Stromal cell of bone marrow (primary cell): ENCODE results near the gene POLD4.
A peak's percentile ranks its signal among the peaks of the same experiment; 100 is the strongest.

Experiments used
- DNase-seq: peaks from one replicate; pipeline ENCODE4 v3.0.0-alpha.2; 2012; ENCODE audit warnings: low read depth

POLD4 gene

GRCh38 chr11:67316882-67317204 is 36.5 kb downstream of the POLD4 start:
- DNase-seq, result no peak

GRCh38 chr11:67315325-67315909 is 37.9 kb downstream of the POLD4 start:
- DNase-seq, result no peak

DNA sequence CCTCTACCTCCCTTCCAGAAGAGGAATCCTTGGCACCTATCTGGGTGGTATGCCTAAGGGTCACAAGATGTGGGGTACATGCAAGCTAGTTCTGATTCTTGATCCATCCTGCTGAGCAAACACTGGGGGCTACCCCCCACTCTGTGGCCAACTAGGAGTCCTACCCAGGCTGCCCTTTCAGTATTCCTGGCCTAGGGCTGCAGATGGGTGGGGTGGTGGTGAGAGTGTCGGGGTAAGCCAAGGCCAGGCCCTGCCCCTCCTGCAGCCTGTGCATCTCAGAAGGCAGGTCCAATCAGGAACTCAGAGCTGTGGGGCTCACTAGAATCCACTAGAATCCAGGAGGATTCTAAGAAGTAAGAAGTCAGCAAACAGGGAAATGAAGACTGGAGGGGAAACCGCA is 39.1 kb downstream of the POLD4 start:
- no peak for DNase-seq

- DNase-seq, result no peak
These were observed 40.0 kb downstream of the POLD4 start for GRCh38 chr11:67313125-67313890.

- DNase-seq, result no peak
These were observed 40.9 kb downstream of the POLD4 start for GRCh38 chr11:67312187-67313021.

GRCh38 chr11:67311556-67312082 is 41.7 kb downstream of the POLD4 start:
- DNase-seq, result no peak

DNA sequence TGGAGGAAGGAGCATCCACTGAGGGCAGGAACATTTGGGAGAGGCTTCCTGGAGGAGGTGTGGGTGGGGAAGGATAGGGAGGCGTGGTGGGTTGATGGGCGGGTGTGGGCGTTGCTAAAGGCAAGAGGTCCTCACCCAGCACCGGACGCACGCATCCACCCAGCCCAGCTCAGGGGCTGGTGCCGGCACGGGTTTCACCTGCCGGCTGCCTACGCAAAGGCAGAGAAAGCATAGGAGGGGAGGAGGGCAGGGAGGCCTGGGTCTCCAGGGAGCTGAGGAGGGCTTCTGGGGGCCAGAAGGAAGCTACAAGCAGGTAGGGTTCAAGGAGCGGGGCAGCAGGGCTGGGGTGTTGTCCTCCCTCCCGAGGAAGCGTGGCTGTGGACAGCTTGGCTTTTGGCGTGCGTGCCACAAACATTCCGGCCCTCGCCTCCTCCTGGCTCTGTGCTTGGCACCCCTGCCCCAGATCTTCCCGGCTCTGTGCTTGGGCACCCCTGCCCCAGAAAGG is 42.2 kb downstream of the POLD4 start:
- no peak for DNase-seq

GRCh38 chr11:67310246-67311050 is 42.9 kb downstream of the POLD4 start:
- no peak for DNase-seq

- no peak for DNase-seq
These were observed 43.7 kb downstream of the POLD4 start for GRCh38 chr11:67309661-67310061.

GRCh38 chr11:67309166-67309565 is 44.2 kb downstream of the POLD4 start:
- DNase-seq, result no peak

- DNase-seq, result no peak
These were observed 45.1 kb downstream of the POLD4 start for GRCh38 chr11:67308031-67308866.

DNA sequence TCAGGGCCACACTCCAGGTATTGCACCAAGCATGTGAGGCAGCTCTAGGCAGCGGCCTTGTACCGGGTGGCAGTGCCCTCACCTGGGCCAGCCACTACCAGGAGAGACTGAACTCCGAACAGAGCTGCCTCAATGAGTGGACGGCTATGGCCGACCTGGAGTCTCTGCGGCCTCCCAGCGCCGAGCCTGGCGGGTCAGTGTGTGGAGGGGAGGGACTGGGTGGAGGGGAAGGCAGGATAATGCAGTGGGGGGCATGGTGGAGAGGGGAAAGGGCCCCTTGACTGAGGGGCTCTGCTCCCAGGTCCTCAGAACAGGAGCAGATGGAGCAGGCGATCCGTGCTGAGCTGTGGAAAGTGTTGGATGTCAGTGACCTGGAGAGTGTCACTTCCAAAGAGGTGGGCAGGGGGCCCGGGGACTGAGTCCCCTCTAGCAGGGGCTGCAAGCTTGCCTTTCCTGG is 45.8 kb downstream of the POLD4 start:
- no peak for DNase-seq

DNA sequence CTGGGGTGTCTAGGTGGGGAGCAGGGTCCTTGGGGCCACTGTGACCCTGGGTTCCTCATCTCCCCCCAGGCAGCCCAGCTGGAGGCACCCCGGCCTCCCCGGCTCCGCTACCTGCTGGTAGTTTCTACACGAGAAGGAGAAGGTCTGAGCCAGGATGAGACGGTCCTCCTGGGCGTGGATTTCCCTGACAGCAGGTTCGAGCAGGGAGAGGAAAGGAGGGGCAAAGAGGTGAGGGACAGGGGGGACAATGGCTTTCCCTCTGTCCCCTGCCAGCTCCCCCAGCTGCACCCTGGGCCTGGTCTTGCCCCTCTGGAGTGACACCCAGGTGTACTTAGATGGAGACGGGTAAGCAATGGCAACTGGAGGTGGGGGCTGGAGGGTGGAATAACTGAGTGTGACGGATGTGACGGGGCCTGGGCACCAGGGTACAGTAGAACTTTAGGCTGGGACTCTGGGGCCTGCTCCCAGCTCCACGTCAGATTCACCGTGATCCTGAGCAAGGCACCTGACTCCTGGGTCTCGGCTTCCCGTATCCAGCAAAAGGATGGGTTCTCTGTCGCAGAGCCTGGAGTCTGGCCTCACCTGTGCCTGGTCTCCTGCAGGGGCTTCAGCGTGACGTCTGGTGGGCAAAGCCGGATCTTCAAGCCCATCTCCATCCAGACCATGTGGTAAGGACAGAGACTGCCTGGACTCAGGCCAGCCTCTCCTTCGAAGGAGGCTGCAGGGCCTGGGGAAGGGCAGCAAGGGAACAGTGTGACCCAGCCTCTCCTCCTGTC is 46.4 kb downstream of the POLD4 start:
- DNase-seq, result no peak

GRCh38 chr11:67304511-67305113 is 48.7 kb downstream of the POLD4 start:
- no peak for DNase-seq

DNA sequence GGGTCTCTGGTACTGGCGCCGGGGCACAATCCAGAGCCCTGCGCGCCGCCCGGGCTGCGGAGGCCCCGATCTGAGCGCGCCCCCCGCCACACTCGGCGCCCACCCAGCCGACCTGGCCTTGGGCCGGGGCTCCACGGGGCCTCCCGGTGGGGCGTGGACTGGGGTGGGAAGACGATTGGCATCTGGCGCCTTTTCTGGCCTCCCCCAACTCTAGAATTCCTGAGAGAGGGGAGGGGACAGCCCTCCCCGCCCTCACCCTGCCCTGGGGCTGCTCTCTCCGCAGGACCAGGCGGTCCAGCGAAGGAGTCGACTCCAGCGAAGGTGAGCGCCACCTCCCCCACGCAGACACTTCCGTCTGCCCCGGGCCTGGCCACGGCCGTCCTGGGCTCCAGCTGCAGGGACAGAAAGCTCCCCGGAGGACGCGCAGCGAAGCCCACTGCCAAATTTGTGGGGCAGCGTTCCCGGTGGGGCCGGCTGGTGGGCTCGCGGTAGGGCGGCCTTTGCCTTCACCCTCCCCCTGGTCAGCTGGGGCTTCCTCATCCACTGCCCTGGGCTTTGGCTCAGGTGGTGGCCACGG is 49.4 kb downstream of the POLD4 start:
- no peak for DNase-seq

- peak; percentile 24 for DNase-seq
These were observed 50.1 kb downstream of the POLD4 start, which contains the start of gene SSH3 for GRCh38 chr11:67303132-67303834. Gene SSH3, plus strand, starts transcription at chr11:67303530. Its CDS starts 96 bp downstream, at chr11:67303626.

DNA sequence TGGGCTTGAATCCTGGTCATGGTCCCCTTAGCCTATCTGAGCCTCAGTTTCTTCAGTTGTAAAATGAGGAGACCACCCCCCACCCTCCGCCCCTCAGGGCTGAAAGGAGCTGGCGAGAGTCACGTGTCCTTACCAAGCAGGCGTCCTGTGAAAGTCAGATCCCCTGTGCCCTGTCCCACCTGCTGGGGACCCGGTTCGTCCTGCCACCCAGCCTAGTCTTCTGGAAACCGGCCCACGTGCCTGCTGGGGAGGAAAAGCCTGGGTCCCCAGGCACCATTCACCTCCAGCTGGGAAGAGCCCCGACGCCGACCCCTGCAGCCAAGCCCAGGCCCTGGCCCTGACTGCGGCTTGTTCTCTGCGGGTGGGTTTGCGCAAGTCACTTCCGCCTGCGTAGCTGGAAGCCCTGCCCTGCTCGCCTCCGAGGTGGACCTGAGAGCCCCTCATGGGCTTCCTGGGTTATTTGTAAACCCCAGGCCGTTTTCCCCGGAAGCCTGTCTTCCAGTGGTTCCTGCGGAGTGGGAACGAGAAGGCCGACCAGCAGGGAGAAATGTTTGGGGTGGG is 50.7 kb downstream of the POLD4 start:
- DNase-seq, result no peak

DNA sequence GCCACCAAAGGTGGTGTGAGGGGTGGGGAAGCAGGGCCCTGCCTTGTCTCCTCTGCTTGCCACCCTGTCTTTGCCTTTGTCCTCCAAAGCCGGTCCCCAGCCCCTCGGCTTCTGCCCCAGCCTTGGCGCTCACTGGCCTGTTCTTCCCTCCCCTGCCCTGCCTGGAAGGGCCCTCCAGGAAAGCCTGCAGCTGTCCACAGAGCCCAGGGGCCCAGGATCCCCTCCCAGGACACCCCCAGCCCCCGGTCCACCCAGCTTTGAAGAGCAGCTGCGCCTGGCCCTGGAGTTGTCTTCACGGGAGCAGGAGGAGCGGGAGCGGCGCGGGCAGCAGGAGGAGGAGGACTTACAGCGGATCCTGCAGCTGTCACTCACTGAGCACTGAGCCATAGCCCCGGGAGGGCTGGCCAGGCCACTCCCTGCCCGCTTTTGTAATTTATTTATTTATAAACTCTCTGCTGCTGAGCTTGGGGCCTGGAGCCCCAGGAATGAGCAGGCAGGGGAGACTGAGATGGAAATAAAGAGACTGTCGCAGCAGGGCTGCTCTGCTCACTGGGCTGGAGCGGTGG is 51.3 kb downstream of the POLD4 start:
- no peak for DNase-seq
